B cell (primary cell): ENCODE data around the gene ZNF407. TPM values are rescaled to one million over a fixed set of nuclear protein-coding genes. Genes with fewer than 3 reads are reported as not detected.

ENCODE experiments used
- ATAC-seq: fragments of 200-7000 bp; cut with Tn5 transposase; one replicate; pipeline ENCODE4 v1.10.0; 2021; ENCODE audit warnings: low read depth, mild to moderate bottlenecking, moderate number of reproducible peaks, moderate library complexity
- CTCF ChIA-PET: fragments of 350-600 bp; sonication (Branson Sonifier 250); formaldehyde crosslinking; loops from one replicate; lab custom pipeline; 2021; ENCODE audit warnings: antibody characterized with exemption, inconsistent platforms; lab: Charles Lee
- POLR2A ChIA-PET: fragments of 350-600 bp; sonication (Branson Sonifier 250); formaldehyde crosslinking; loops from one replicate; lab custom pipeline; 2021; ENCODE audit warnings: antibody characterized with exemption; lab: Charles Lee
- DNase-seq: peaks from one replicate; pipeline ENCODE4 v3.0.0; 2013
- H2AFZ ChIP-seq: 2 replicates; pipeline ENCODE4 v1.6.1; 2012; ENCODE audit warnings: mild to moderate bottlenecking, low read depth, low read length; ENCODE audit not compliant: insufficient read depth, poor library complexity, severe bottlenecking
- H3K27ac ChIP-seq, 2 donors: 1 replicate in 1 of 2; 2 replicates in 1 of 2; pipeline ENCODE4 v1.5.1; 2012 to 2013; ENCODE audit warnings: low read length in 2 of 2, mild to moderate bottlenecking in 2 of 2, moderate library complexity in 1 of 2
- H3K27me3 ChIP-seq, 4 experiments: fragments of 200-600 bp in 1 of 4; sonication (generic) in 1 of 4; replicated peaks in 1 of 4; 1 replicate in 2 of 4; 2 replicates in 2 of 4; pipeline versions ENCODE4 v1.6.1 to v1.7.0; 2013 to 2016; ENCODE audit warnings: low read length in 3 of 4, mild to moderate bottlenecking in 2 of 4, mixed read lengths in 1 of 4, moderate library complexity in 1 of 4; ENCODE audit not compliant: insufficient read depth in 4 of 4, control insufficient read depth in 3 of 4; ENCODE audit errors: control extremely low read depth in 1 of 4
- H3K36me3 ChIP-seq, 2 experiments: replicated peaks in 1 of 2; 1 replicate in 1 of 2; 2 replicates in 1 of 2; pipeline versions ENCODE4 v1.6.1 to v1.7.1; 2013; ENCODE audit warnings: low read length in 1 of 2; ENCODE audit not compliant: insufficient read depth in 2 of 2, control insufficient read depth in 1 of 2; ENCODE audit errors: control extremely low read depth in 1 of 2, extremely low read depth in 1 of 2
- H3K4me1 ChIP-seq, 2 donors: fragments of 200-600 bp in 1 of 2; sonication (generic) in 1 of 2; 1 replicate in 1 of 2; 2 replicates in 1 of 2; pipeline versions ENCODE4 v1.5.1 to v1.6.1; 2013 to 2017; ENCODE audit warnings: low read length in 2 of 2; ENCODE audit not compliant: control insufficient read depth in 2 of 2, insufficient read depth in 2 of 2
- H3K4me2 ChIP-seq: replicated peaks from 2 replicates; pipeline ENCODE3; 2012; ENCODE audit warnings: mild to moderate bottlenecking, low read depth, low read length; ENCODE audit not compliant: poor library complexity, severe bottlenecking
- H3K4me3 ChIP-seq, 5 experiments: fragments of 200-600 bp in 1 of 5; sonication (generic) in 1 of 5; 1 replicate in 3 of 5; 2 replicates in 2 of 5; pipeline versions ENCODE4 v1.5.1 to v1.7.0; 2011 to 2016; ENCODE audit warnings: low read length in 4 of 5, mild to moderate bottlenecking in 4 of 5, low read depth in 2 of 5, control low read depth in 1 of 5, moderate library complexity in 1 of 5; ENCODE audit not compliant: insufficient read depth in 1 of 5; ENCODE audit errors: control extremely low read depth in 1 of 5, extremely low read depth in 1 of 5
- H3K79me2 ChIP-seq: fragments of 200-600 bp; sonication (generic); one replicate; pipeline ENCODE4 v1.6.0; 2016; ENCODE audit warnings: low read length; ENCODE audit not compliant: control insufficient read depth, insufficient read depth
- H3K9ac ChIP-seq: fragments of 200-600 bp; sonication (generic); 2 replicates; pipeline ENCODE4 v1.6.1; 2017; ENCODE audit warnings: mild to moderate bottlenecking, low read length, moderate library complexity
- H3K9me3 ChIP-seq, 3 donors: one replicate each; pipeline versions ENCODE4 v1.6.1 to v1.7.1; 2013; ENCODE audit warnings: low read length in 2 of 3; ENCODE audit not compliant: control insufficient read depth in 2 of 3, insufficient read depth in 1 of 3; ENCODE audit errors: control extremely low read depth in 1 of 3
- H4K20me1 ChIP-seq: 2 replicates; pipeline ENCODE4 v1.6.0; 2012; ENCODE audit warnings: mild to moderate bottlenecking, low read length; ENCODE audit not compliant: insufficient read depth, control insufficient read depth, poor library complexity, severe bottlenecking
- H3K27ac Mint-ChIP-seq: one replicate; pipeline ENCODE4 v1.8.0; 2021; ENCODE audit warnings: mixed read lengths
- H3K27me3 Mint-ChIP-seq: one replicate; pipeline ENCODE4 v1.8.0; 2021; ENCODE audit warnings: mixed read lengths
- H3K4me1 Mint-ChIP-seq: one replicate; pipeline ENCODE4 v1.8.0; 2021; ENCODE audit warnings: mixed read lengths
- H3K4me3 Mint-ChIP-seq: one replicate; pipeline ENCODE4 v1.8.0; 2021; ENCODE audit warnings: mixed read lengths
- H3K9me3 Mint-ChIP-seq: one replicate; pipeline ENCODE4 v1.8.0; 2022; ENCODE audit warnings: mixed read lengths; ENCODE audit not compliant: insufficient read depth
- CTCF ChIP-seq: fragments of 200-600 bp; IDR thresholded peaks from one replicate; pipeline ENCODE4 v1.8.0; 2022; ENCODE audit warnings: antibody characterized with exemption, mild to moderate bottlenecking
- EZH2 ChIP-seq: IDR thresholded peaks from 2 replicates; pipeline ENCODE4 v1.6.1; 2012; ENCODE audit warnings: borderline replicate concordance, low read depth, mild to moderate bottlenecking, moderate library complexity, low read length; ENCODE audit not compliant: insufficient read depth, poor library complexity, severe bottlenecking
- WGBS: methylation state at CpG from one replicate; pipeline ENCODE4 v1.1.5; 2013; ENCODE audit warnings: missing lambda C conversion rate; ENCODE audit not compliant: insufficient coverage; 5-methylcytosine and 5-hydroxymethylcytosine counted together
- intact Hi-C: fragments of 100-400 bp; cut with micrococcal nuclease; formaldehyde crosslinking; loops from one replicate; pipeline ENCODE4 v1.10.0; 2022
- polyA plus RNA-seq: library from polyadenylated mRNA; depleted of rRNA; stranded (reverse); fragments of >200 nt; gene quantifications from 2 replicates; pipeline ENCODE4 v1.2.3, GENCODE V29; 2012
- total RNA-seq, 2 donors: library from RNA; stranded (reverse); fragments of 120-200 nt in 1 of 2; gene quantifications; 1 replicate in 1 of 2; 2 replicates in 1 of 2; pipeline versions ENCODE4 v1.2.3 to v1.2.4, GENCODE V29; 2013 to 2022

ZNF407 gene
- total and polyA plus RNA-seq, 2 donors (not counting 1 experiment from before 2014, with no cell fraction given): 4.5 to 37.1 TPM

DNA sequence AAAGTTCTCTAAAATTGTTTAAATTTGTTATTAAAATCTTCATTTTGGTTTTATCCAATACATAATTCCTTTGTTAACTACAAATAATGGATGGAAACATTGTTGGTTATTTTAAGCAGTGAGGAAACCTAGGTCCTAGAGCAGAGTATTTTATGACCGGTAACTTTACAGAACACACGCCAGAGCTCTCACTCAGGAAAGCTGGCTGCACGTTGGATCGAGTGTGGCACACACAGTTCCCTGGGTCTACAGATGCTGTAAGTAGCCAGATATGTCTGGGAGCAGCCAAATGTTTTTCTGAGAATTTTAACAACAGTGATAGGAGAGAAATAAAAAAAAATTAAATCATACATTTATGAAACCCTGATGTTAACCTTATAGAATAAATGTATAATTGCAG lies 264.4 kb downstream of the ZNF407 start:
- no peak overlapping the region for H3K4me2 ChIP-seq
- no peaks in the 10 kb centered on the region for H4K20me1 ChIP-seq
- Mint-ChIP-seq H3K27me3 (no peaks in the 10 kb centered on the region), H3K4me1 (no peaks in the 10 kb centered on the region), H3K9me3 (no peaks in the 10 kb centered on the region), H3K27ac (no peak overlapping the region), H3K4me3 (no peak overlapping the region)
- no peak overlapping the region for H3K9ac ChIP-seq
- TF ChIP-seq EZH2 (no peak), CTCF (no peak)
- H2AFZ ChIP-seq: no peak overlapping the region
- H3K79me2 ChIP-seq: no peaks in the 10 kb centered on the region
- H3K27ac ChIP-seq: no peak overlapping the region
- no peaks in the 10 kb centered on the region for H3K4me1 ChIP-seq
- POLR2A ChIA-PET: no interaction called here
- H3K9me3 ChIP-seq: no peaks in the 10 kb centered on the region
- intact Hi-C loops: no loop called here
- CTCF ChIA-PET: no interaction called here
- no peak for ATAC-seq
- H3K4me3 ChIP-seq: no peak overlapping the region
- no peak for DNase-seq
- no peaks in the 10 kb centered on the region for H3K27me3 ChIP-seq
- peaks cover 0 to 1% of the 10 kb centered on the region in 2 experiments for H3K36me3 ChIP-seq
- 94% methylated on average over 2 of the region's 4 CpGs for WGBS

DNA sequence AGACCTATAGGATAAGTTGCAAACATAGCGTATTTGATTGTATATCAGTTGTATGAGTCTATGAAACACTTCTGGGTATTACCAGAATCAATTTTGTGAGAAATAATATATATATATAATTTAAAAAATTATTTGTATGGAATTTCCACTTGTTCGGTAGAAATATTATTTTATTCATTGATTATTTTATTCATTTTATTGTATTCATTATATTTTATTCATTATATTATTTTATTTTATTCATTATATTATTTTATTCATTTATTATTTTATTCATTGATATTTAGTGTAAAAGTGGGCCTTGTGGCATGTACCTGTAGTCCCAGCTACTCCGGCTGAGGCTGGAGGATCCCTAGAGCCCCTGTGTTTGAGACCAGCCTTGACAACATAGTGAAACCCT lies 268.9 kb downstream of the ZNF407 start:
- Histone ChIP-seq H3K27me3 (no peaks in the 10 kb centered on the region), H3K4me2 (no peak overlapping the region), H4K20me1 (no peaks in the 10 kb centered on the region), H3K9ac (no peak overlapping the region), H3K79me2 (no peaks in the 10 kb centered on the region), H3K4me3 (no peak overlapping the region), H2AFZ (no peak overlapping the region), H3K36me3 (peaks cover 0 to 1% of the 10 kb centered on the region in 2 experiments), H3K4me1 (no peaks in the 10 kb centered on the region), H3K9me3 (no peaks in the 10 kb centered on the region), H3K27ac (no peak overlapping the region)
- Mint-ChIP-seq H3K27me3 (no peaks in the 10 kb centered on the region), H3K9me3 (no peaks in the 10 kb centered on the region), H3K4me3 (no peak overlapping the region), H3K4me1 (peaks cover 6% of the 10 kb centered on the region), H3K27ac (no peak overlapping the region)
- no CpG with 5 or more reads among the region's 3 CpGs for WGBS
- ATAC-seq: no peak
- intact Hi-C loops: no loop called here
- ChIA-PET CTCF (no interaction called here), POLR2A (no interaction called here)
- DNase-seq: no peak
- TF ChIP-seq CTCF: no peak
- no peak for TF ChIP-seq EZH2
